CMK (cell line): ENCODE results near the gene LTA4H.

Experiments used
- DNase-seq: peaks from one replicate; pipeline ENCODE4 v3.0.0-alpha.2; 2010; ENCODE audit warnings: low read depth

LTA4H gene

DNA sequence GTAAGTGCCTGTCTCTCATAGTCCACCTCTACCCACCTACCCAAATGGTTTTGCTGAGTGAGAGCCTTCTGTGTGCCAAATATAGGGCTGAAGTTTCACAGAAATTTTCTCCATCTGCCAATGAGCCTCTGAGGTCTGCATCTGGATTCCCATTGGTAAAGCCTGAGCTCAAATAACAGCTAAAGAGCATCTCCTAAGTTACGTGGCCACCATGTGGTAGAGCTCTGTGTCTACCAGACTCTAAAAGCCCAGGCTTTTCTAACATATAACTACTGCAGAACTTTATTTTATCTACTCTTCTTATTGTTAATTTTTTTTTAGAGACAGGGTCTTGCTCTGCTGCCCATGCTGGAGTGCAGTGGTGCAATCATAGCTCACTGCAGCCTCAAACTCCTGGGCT lies 76.3 kb downstream of the LTA4H start:
- no peak for DNase-seq

DNA sequence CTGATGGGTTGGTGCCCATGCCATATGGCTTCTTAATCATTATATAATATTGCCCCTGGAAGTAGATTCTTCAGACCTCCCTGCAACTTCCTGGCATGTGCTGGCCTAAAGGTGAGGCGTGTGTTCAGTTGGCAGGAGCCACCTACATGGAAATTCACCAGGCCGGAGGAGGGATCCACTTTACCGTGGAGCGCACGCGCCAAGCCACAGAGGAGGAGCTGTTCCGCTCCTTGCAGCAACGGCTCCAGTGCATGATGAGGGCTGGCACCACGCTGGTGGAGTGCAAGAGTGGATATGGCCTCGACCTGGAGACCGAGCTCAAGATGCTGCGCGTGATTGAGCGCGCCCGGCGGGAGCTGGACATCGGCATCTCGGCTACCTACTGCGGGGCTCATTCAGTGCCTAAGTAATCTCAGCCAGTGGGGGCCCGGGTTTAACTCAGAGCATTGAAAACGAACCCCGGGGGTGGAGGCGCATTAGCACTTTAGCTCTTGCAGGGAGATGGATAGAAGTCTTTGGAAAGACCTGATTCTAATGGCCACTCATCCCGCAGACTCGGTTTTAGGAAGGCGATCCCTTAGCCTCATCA lies 78.7 kb downstream of the LTA4H start:
- DNase-seq: no peak

DNA sequence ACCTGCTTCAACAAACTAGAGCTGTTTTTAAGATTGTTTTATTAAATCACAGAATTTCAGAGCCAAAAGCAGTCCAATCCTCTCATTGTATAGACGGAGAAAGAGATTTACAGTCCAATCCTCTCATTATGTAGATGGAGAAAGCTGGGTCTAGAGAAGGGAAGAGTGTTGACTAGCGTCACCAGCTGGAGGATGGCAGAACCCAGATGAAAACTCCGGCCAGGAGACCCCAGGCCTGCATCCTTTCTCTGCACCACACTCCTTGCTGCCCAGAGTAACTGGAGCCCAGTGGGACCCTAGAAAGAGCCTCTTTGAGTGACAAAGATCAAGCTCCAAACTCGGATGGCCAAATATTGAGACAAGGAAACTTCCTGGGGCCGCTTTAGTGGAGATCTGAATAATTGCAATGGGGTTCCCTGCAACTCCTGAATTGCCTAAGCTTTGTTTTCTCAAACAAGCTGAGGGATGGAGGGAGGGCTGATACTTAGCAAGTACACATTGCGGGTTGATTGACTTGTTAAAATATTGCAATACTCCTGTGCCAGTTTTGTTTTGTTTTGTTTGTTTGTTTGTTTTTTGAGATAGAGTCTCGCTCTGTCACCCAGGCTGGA lies 79.7 kb downstream of the LTA4H start:
- DNase-seq: no peak

DNA sequence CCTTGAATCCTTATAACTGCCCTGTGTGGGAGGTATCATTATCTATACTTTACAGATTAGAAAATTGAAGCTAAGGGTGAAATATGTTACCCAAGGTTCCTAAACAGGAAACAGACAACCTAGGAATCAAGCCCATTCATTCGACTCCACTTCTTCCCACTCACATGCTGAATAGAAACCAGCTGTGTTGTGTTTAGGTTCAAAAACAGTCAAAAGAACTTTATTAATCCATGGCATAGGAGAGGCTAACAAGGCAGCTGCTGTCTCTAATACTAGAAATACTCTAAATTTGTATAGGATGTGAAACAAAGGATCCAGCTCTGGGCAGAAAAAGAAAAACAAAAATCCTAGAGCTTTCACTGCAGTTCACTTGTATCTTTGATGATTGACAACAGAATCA lies 82.4 kb downstream of the LTA4H start:
- no peak for DNase-seq

DNA sequence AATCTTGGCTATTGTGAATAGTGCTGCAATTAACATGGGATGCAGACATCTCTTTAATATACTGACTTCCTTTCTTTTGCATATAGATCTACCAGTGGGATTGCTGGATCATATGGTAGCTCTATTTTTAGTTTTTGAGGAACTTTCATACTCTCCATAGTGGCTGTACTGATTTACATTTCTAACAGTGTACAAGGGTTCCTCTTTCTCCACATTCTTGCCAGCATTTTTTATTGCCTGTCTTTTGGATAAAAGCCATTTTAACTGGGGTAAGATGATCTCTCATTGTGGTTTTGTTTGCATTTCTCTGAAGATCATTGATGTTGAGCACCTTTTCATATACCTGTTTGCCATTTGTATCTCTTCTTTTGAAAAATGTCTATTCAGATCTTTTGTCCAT lies 83.9 kb downstream of the LTA4H start:
- DNase-seq: no peak
